ENCODE measurements around the gene TAF11L3. TPM values are rescaled to one million over a fixed set of nuclear protein-coding genes. Genes with fewer than 3 reads are reported as not detected.

The TAF11L3 gene
- total RNA-seq, 1 experiment from 2014 or later, result not detected

Other genes with a start within 250 kb of the TAF11L3 start
- not detected in 2 replicates for gene TAF11L2, start 20.1 kb upstream of the TAF11L3 start, total RNA-seq (2014; rRNA removed; shearing (Covaris generic))
- gene TAF11L4, start 3.4 kb downstream of the TAF11L3 start, total RNA-seq (2014; rRNA removed; shearing (Covaris generic)), result not detected in 2 replicates
- not detected in 2 replicates for gene TAF11L5, start 6.9 kb downstream of the TAF11L3 start, total RNA-seq (2014; rRNA removed; shearing (Covaris generic))
- gene TAF11L6, start 10.3 kb downstream of the TAF11L3 start, total RNA-seq (2014; rRNA removed; shearing (Covaris generic)), result not detected in 2 replicates
- not detected in 2 replicates for gene TAF11L7, start 67.4 kb downstream of the TAF11L3 start, total RNA-seq (2014; rRNA removed; shearing (Covaris generic))
- not detected in 2 replicates for gene TAF11L8, start 72.6 kb downstream of the TAF11L3 start, total RNA-seq (2014; rRNA removed; shearing (Covaris generic))
- gene TAF11L9, start 76.0 kb downstream of the TAF11L3 start, total RNA-seq (2014; rRNA removed; shearing (Covaris generic)), result not detected in 2 replicates
- gene TAF11L10, start 79.5 kb downstream of the TAF11L3 start, total RNA-seq (2014; rRNA removed; shearing (Covaris generic)), result not detected in 2 replicates
- not detected in 2 replicates for gene TAF11L11, start 85.8 kb downstream of the TAF11L3 start, total RNA-seq (2014; rRNA removed; shearing (Covaris generic))
- gene TAF11L12, start 92.0 kb downstream of the TAF11L3 start, total RNA-seq (2014; rRNA removed; shearing (Covaris generic)), result not detected in 2 replicates
- gene TAF11L13, start 113.7 kb downstream of the TAF11L3 start, total RNA-seq (2014; rRNA removed; shearing (Covaris generic)), result 0.17 TPM in 1 of 2 replicates, not detected in the other
- gene TAF11L14, start 116.1 kb downstream of the TAF11L3 start, total RNA-seq (2014; rRNA removed; shearing (Covaris generic)), result not detected in 2 replicates

All from Daoy (cell line).